ENCODE results near the gene NDRG3. TPM values are rescaled to one million over a fixed set of nuclear protein-coding genes. Genes with fewer than 3 reads are reported as not detected.
A peak's percentile ranks its signal among the peaks of the same experiment; 100 is the strongest.

The NDRG3 gene
- total RNA-seq, 1 donor = 30.7 TPM

DNA sequence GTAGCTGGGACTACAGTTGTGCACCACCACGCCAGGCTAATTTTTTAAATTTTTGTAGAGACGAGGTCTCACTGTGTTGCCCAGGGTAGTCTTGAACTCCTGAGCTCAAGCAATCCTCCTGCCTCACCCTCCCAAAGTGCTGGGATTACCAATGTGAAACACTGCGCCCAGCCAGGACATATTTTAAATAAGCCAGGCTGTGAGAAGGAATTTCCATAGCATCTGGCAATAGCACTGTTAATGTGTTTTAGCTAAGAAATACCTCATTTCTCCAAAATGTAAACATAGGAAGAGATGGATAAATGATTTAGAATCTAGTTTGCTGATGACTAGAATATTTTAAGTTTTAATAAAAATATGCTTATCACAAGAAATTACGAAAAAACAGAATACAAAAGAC lies 72.9 kb downstream of the NDRG3 start:
- peak; percentile 55 for DNase-seq (ENCODE audit: low read depth)
- H3K4me3 ChIP-seq (ENCODE audit: low read depth, low read length) = no peak overlapping the region
- TF ChIP-seq, protein P1, sequence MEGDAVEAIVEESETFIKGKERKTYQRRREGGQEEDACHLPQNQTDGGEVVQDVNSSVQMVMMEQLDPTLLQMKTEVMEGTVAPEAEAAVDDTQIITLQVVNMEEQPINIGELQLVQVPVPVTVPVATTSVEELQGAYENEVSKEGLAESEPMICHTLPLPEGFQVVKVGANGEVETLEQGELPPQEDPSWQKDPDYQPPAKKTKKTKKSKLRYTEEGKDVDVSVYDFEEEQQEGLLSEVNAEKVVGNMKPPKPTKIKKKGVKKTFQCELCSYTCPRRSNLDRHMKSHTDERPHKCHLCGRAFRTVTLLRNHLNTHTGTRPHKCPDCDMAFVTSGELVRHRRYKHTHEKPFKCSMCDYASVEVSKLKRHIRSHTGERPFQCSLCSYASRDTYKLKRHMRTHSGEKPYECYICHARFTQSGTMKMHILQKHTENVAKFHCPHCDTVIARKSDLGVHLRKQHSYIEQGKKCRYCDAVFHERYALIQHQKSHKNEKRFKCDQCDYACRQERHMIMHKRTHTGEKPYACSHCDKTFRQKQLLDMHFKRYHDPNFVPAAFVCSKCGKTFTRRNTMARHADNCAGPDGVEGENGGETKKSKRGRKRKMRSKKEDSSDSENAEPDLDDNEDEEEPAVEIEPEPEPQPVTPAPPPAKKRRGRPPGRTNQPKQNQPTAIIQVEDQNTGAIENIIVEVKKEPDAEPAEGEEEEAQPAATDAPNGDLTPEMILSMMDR (IDR thresholded peaks at IDR 0.05; ENCODE audit: insufficient read depth, low read depth, low read length) = no peak

DNA sequence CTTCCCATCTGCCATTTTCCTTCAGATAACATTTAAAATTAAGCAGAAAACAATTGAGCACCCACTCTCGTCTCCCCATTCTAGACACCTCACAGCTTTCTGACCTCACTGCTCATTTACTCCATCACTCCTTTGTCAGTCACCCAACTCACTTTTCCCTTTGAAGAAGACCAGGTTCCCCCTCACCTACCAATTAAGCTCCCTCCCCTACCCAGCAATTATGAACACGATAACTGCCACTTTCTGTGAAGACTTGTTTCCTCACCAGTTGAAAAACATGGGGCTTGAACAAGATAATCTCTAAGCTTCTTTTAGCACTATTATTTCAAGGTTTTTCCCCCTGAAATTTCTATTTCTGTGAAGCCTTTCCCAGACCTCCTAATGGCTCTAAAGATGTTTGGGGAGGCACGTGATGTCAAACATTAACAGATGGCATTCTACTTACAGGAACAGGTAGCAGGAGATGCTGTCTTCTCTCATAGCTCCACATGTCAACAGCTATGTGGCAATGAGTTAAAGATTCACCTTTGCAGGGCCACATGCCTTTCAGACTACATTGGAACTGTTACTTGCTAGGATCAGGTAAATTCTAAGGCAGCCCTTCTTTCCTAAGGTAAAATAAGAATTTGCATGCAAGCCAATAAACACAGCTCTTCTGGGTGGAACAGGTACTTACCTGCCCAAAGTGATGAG lies 75.1 kb downstream of the NDRG3 start:
- TF ChIP-seq, protein P1 (IDR thresholded peaks at IDR 0.05; ENCODE audit: insufficient read depth, low read depth, low read length) = no peak
- no peak for DNase-seq (ENCODE audit: low read depth)
- no peak overlapping the region for H3K4me3 ChIP-seq (ENCODE audit: low read depth, low read length)

DNA sequence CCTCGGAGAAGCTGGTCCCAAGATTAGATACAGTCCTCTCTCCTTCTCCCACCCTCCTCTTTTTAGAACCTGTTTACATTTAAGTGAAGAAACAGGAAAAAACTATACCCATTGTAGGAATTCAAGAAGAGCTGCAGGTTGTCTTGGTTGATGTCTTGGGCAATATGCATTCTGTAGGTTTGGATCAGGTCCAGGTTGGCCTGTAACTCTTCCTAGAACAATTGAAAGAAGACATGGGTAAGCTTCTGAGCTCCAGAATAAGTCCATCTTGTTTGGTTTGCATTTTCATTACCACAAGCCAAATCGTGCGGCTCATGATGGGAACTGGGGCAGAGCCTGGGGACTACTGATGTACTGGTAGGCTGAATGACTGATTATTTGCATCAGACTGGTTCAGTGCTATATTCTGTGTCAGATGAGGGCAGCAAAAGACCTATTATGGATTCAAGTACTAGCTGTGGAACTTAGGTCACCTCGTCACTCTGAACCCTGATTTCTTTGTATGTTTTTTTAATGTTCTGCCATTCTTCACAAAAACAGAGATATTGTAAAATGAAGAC lies 79.6 kb downstream of the NDRG3 start:
- no peak overlapping the region for H3K4me3 ChIP-seq (ENCODE audit: low read depth, low read length)
- TF ChIP-seq, protein P1 (IDR thresholded peaks at IDR 0.05; ENCODE audit: insufficient read depth, low read depth, low read length) = peak; percentile 31
- peak; percentile 49 for DNase-seq (ENCODE audit: low read depth)

DNA sequence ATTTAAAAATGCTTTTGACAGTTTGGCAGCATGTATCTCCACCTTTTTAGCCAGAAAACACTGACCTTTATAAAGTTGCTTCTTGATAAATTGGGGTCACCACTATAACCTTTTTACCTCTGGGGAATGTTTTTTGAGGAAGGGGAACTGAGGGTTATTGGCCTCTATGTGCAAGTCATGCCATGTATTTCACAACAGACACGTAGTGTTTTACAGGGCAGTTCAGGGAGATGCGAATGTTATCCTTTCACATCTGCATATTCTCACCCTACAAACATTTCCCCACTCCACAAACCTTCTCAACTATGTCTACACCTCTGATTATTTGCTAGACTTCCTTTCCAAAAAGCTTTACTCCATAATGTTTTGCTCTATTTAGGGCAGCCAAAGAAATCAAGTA lies 82.9 kb downstream of the NDRG3 start:
- DNase-seq (ENCODE audit: low read depth) = peak; percentile 78
- no peak overlapping the region for H3K4me3 ChIP-seq (ENCODE audit: low read depth, low read length)
- TF ChIP-seq, protein P1 (IDR thresholded peaks at IDR 0.05; ENCODE audit: insufficient read depth, low read depth, low read length) = no peak

DNA sequence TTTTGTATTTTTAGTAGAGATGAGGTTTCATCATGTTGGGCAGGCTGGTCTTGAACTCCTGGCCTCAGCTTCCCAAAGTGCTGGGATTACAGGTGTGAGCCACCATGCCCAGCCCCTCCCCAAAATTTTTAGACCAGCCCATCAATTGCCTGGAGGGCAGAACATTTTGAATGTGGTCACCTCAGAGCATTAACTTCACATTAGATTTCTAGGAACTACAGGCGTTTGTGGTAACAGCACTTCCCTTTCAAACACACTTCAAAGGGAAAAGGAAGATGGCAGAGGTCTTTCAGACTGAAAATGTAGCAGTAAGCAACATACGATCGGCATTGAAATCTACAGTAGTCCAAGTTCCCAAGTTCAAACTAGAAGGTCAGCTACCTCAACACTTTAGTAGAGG lies 87.6 kb downstream of the NDRG3 start:
- TF ChIP-seq, protein P1 (IDR thresholded peaks at IDR 0.05; ENCODE audit: insufficient read depth, low read depth, low read length) = no peak
- no peak overlapping the region for H3K4me3 ChIP-seq (ENCODE audit: low read depth, low read length)
- DNase-seq (ENCODE audit: low read depth) = no peak

DNA sequence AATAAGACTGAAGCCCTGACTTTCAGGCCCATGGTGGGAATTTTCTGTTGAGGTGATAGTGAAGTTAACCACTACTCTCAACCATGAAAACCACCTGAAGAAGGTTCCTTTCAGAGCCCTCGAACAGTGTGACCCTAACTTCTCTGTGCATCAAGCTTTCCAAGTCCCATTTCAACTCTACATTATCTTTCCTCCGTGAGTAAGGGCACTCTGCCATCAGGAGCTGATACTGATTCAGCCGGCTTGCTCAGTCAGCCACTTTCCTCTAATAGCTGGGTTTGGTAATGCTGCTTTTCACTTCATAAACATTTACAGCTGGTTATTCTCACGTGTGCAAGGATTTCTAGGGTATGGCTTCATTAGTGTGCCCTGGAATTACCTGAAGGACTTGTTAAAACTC lies 89.2 kb downstream of the NDRG3 start:
- H3K4me3 ChIP-seq (ENCODE audit: low read depth, low read length) = no peak overlapping the region
- DNase-seq (ENCODE audit: low read depth) = no peak
- TF ChIP-seq, protein P1 (IDR thresholded peaks at IDR 0.05; ENCODE audit: insufficient read depth, low read depth, low read length) = no peak

Data from fibroblast of villous mesenchyme (primary cell).